NAMALWA (cell line): ENCODE data around the gene DCAF15.

Experiments used
- DNase-seq: peaks from one replicate; pipeline ENCODE4 v3.0.0-alpha.2; 2015; ENCODE audit warnings: low spot score

Gene DCAF15

DNA sequence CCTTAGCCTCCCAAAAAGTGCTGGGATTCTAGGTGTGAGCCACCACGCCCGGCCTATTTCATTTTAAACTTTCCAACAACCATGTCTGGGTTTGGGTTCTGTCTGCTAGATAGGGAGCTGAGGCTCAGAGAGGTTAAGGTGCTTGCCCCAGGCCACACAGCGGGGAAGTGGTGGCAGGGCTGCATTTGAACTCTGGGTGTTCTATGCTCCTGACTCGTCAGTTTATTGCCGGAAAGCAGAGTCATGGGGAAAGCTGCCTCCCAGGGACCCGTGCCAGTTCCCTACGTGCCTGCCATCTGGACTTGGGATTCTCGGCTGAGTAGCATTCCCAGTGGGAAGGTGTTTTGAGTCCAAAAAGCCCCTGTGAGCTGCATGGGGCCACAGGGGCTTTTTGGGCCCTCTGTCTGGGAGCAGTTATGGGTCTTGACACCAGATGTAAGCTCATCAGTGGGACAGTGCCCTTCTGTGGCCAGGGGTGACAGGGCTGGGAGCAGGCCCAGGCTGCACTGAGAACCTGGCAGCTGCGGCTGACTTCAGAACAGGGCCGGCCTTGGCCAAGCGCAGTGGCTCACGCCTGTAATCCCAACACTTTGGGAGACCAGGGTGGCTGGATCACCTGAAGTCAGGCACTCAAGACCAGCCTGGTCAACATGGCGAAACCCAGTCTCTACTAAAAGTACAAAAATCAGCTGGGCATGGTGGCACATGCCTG lies 42.9 kb downstream of the DCAF15 start:
- DNase-seq: no peak

DNA sequence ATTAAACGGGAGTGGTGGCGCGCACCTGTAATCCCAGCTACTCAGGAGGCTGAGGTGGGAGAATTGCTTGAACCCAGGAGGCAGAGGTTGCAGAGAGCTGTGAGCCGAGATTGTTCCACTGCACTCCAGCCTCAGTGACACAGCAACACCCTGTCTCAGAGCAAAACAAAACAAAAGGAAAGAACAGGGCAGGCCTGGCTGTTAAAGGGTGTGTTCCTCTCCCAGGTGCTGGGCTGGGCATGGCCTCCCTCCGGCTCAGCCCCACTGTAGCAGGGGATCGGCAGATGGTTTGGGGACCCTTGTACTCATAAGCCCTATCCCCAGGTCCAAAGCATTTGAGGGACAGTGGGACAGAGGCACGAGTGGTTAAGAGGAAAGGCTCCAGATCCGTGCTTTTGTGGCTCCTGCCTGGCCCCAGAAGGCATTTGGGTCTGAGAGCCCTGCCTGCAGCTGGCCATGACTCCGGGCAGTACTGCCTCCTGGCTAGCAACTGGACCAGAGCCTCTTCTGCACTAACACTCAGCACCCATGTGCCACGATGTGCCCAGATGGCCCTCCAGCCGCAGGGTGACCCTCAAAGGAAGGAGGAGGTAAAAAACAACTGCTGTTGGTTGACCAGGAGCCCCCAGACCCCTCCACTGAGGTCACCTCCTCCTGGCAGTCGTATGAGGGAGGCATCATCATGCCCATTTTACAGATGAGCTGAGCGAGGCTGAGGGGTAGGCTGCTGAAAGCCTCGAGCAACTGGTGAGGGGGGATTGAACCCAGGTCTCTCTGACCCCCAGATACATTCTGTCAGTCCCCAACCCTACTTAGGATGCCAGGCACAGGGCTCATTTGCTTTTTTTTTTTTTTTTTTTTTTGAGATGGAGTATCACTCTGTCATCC lies 43.8 kb downstream of the DCAF15 start:
- DNase-seq: no peak

DNA sequence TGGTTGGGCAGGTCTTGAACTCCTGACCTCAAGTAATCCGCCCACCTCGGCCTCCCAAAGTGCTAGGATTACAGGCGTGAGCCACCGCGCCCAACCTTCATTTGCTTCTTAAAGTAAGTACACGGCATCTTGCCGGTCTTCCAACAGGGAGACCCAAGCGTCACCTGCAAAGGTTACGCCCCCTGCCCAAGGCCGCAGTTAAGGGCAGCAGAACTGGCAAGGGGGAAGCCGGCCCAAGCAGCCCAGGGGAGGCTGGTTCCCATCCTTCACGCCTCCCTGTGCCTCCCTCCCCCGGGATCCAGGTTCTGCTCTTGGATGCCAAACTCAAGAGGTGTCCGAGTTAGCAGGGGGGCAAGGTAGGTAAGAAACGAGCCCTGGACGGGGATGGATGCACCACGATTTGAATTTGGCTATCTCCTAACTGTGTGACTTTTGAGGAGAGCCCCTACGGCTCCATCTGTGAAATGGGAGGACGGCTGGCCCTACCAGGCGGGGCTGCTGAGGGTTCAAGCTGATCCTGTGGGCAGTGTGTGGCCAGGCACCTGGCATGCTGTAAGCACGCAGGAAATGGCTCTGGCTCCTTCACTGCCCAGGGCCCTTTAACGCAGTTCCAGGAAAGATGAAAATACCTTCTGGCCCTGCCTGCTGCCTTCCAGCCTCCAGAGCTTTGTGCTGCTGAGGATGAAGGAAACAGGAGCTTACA lies 44.8 kb downstream of the DCAF15 start:
- DNase-seq: no peak

DNA sequence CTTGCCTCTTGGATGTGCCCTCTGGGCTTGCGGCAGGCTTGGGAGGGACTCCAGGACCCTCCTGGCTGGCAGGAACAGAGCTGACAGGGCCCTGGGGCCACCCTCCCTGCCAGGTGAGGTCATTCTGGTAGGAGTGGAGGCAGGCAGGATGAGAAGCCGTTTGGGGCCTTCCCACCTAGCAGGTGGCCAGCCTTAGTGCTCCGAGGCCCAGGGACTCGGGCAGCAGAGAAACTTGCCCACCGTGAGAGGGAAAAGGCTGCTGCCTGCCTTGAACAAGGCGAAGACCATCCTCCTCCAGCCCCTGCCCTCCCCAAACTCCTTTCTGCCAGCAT lies 45.3 kb downstream of the DCAF15 start:
- DNase-seq: no peak

DNA sequence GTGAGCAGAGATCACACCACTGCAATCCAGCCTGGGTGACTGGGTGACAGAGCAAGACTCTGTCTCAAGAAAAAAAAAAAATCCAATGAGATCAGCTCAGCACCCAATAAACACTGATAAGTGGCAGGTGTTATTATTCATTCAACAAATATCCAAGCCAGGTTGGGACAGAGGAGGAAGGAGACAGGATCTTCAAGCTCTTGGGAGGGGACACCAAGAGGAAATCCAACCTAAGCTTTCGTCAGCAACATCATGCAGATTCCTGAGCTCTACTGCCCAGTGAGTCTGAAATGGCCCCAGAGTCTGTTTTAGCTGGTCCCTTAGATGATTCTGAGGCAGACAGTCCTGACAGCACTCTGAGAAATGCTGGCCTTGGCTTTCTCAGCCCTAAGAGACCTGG lies 46.1 kb downstream of the DCAF15 start:
- no peak for DNase-seq

DNA sequence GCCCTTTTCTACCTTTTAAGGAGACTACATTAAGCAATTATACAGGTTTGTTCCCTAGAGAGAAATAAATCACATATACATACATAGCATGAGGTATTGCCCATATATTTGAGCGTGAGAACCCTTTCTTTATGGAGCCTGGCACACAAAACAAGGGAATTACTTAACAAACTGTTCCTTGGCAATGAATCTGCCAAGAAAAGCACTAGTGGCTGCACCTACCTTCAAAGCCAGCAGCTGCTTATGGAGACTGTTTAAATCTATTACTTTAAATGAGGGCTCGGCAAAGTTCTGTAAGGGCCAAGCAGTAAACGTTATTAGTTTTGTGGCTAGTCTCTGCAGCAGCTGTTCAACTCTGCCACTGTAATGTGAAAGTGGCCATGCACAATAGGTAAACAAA lies 46.8 kb downstream of the DCAF15 start:
- no peak for DNase-seq

DNA sequence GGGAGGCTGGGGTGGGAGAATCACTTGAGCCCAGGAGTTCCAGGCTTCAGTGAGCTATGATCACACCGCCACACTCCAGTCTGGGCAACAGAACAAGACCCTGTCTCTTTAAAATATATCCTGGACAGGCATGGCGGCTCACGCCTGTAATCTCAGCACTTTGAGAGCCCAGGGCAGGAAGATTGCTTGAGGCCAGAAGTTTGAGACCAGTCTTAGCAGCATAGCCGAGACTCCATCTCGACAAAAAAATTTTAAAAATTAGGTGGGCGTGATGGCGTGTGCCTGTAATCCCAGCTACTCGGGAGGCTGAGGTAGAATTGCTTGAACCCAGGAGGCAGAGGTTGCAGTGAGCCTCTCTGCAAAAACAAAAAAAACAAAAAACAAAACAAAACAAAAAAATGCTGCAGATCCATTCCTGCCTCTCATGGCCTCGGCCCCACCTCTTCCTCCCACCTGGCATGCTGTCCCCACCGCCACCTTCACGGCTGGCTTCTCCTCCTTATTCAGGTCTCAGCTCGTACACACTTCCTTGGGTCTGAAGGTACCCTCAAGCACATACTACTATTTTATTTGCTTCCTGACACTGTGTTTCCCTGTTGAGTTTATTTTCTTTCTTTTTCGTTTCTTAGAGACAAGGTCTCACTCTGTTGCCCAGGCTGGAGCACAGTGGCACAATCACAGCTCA lies 48.5 kb downstream of the DCAF15 start:
- no peak for DNase-seq

DNA sequence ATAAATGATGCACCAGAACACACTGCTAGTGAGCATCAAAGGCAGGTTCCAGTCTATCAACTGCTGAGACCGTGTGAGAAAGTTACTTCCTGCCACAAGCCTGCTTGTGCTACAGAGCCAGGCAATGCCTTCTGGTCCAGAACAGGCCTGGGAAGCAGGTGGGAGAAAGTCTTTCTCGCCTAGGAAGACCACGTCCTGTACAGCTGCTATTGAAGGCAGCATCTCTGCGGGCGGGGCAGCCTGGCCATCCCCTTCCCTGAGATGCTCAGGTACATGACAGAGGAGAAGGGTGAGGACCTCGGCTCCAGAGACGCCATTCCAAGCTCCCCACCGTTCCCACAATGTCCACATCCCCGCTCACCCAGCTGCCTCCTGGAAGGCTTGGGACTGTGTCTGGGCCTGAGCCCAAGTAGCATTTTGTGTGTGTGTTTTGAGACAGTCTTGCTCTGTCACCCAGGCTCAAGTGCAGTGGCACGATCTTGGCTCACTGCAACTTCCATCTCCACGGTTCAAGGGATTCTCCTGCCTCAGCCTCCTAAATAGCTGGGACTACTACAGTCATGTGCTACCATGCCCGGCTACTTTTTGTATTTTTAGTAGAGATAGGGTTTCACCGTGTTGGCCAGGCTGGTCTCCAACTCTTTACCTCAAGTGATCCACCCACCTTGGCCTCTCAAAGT lies 50.4 kb downstream of the DCAF15 start:
- peak; percentile 53 for DNase-seq

DNA sequence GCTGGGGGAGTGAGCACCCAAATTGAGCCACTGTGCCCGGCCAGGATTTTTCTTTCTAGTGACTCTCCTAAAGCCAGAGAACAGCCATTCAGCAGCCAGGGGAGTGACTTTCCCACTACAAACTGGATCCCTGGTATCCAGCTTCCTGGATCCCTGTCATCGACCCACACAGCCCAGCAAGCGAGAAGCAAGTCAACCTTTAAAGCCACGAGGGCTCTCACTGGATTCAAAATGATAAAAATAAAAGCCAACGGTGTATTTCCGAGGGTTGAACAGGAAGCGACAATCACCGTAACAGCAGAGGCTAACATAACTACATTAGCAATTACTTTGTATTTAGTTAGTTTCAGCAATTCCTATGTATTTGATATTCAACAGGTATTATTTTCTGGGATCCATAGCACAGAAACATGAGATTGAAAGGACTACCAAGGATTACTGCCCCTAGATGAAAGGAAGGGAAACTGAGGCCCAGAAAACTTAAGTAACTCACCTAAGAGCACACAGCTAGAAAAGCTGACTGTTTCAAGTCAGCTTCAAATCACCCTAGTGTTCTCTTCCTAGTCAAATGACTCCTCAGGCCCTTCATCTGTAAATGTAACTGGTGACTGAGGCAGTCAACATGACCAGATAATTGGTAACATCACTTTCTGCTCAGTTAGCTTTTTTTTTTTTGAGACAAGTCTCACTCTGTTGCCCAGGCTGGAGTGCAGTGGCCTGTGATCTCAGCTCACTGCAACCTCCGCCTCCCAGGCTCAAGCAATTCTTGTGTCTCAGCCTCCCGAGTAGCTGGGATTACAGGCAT lies 51.1 kb downstream of the DCAF15 start:
- DNase-seq: peak; percentile 61

DNA sequence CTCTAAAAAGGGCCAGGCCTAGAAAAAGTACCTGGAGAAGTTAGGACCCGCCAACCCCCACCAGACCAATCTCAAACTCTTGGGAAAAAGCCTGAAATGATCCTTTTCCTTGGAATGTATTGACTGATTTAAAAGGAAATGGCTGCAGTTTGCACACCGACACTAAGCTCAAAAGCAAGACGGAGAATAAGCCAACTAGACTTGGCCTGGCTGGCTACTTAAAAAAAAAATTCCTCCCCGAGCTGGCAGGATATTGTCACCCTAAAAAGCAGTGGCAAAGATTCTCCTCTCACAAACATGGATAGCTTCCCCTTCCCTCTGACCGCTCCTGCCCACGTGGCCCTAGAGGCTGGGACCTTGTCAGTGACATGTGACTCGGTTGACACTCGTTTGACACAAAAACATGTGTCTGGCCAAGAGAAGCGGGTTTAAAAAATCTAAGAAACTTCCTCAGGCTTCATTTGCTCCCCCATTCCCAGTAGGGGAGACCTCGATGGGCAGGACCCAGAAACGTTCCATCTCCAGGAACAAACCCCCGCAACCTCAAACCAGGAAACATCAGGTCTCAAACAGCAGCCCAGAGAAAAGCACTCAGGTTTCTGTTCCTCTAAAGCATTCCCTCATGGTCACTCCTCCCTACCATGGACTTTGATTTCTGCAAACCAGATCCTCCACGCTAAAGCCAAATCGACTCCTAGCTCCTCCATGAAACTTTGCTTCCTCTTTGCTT lies 52.5 kb downstream of the DCAF15 start:
- DNase-seq: peak; percentile 57

DNA sequence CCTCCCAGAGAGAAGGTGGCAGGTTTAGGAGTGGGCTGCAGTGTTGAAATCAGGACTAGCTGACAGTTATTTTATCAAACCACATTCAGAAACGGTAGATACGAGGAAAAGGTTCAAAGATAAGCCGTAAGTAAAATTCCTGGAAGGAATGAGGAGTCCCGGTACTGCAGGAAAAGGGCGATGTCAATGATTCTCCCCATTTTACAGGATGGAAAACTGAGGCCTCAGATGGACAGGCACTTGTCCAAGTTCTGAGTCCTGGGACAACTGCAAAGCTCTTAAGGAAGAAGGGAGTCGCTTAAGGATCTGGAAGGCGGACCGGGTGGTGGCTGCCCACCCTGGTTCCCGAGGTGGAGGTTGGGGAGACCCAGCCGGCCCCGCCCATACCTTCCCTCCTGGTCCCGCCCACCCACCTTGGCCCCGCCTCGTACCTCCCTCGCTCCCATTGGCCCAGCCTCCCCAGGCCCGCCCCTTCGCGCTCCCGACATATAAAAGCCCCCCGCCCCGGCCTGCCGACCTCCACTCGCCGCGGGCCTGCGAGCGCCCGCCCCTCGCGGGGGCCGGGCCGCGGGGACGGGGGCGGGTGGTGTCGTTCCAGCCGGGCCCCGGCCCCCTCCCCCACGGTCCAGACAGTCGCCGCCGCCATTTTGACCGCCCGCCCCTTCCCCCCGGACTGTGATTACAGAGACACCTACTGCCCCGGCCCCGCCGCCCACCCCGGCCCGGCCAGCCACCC lies 53.2 kb downstream of the DCAF15 start:
- DNase-seq: peak; percentile 91

DNA sequence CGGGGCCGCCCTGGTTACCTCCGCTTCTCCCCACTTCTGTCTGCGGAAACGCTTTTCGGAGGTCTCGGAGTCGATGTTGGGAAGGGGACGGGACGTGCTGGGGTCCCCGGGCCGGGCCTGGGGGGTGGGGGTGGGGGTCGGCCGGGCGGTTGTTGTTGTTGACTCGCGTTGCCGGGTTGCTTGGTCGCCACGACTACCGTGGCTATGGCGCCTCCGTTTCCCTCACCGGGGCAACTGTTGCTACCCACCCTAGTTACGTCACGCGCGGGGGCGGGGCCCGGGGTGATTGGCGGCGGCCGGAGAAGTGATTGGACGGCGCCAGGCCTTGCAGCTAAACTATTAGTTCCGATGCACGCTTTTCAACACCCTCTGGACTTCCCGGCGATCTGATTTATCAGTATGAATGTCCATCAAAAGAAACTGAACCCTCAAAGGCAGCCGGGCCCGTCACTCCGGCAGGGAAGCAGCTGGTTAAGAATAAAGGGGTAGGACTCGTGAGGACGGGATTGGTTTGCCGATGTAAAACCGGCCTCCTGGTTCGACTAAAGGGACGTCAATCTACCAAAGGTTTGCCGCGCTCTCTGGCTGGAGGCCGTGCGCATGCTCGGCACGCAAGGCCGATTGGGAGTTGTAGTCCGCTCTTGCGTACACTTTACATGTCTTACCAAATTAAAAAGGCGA lies 53.9 kb downstream of the DCAF15 start, which contains the start of gene RFX1:
RFX1 (minus strand) TSS at position 236 of the 681 bp plus-strand sequence. CDS start 12,477 bp downstream, outside the sequence.
- DNase-seq: peak; percentile 99

DNA sequence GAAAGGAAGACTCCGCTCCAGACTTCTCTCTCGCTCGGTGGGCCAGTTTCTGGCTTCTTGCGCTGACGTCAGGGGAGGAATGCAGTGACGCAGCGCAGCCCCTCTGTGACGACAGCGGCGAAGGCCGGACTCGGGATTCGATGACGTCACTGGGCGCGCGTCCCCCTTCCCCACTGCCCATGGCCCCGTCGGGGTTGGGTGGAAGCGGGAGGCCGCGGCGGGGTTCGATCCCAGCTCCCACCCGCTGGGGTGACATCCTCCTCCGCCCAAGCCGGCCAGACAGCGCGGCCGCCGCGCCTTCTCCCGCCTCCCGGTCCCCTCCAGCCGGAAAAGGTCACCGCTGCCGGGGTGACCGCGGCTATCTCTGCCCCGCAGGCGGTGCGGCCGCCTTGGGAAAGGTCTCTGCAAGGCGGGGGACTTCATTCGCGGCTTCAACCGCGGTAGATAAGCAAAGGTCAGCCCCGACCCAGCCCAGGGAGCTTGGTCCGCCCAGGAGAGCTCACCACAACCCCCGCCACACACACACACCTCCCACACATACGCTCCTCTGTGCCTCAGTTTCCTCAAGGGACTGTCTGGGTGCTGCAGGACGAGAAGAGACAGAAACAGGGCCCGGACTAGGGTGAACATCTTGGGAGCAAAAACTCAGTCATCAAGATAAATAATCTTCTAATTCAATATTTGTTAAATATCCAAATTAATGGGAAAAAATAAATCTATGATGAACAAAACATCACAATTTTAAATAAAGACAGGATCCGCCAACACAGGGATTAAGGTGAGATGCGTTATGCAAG lies 54.7 kb downstream of the DCAF15 start:
- no peak for DNase-seq
